ENCODE data around the gene TRPV6. TPM values are rescaled to one million over a fixed set of nuclear protein-coding genes. Genes with fewer than 3 reads are reported as not detected.

Gene TRPV6
- total and polyA plus RNA-seq, 7 donors = 0.19 to 0.60 TPM; not detected in 5

GRCh38 chr7:142905759-142906158, 20.2 kb upstream of the TRPV6 start:
- Histone ChIP-seq H3K36me3 (no peaks in the 10 kb centered on the region), H3K9me3 (no peaks in the 10 kb centered on the region), H3K27ac (no peak overlapping the region), H3K4me1 (no peaks in the 10 kb centered on the region), H3K4me3 (no peak overlapping the region), H3K27me3 (no peaks in the 10 kb centered on the region)
- 86% methylated on average over 2 of the region's 2 CpGs for WGBS, 2 donors
- no peak for DNase-seq
- intact Hi-C loops (cut with DNase I) = no loop called here
- TF ChIP-seq EP300 (IDR thresholded peaks at IDR 0.05) = no peak
- TF ChIP-seq POLR2AphosphoS5 (IDR thresholded peaks at IDR 0.05) = no peak
- no peak for TF ChIP-seq POLR2A (IDR thresholded peaks at IDR 0.05)
- TF ChIP-seq, protein P1, sequence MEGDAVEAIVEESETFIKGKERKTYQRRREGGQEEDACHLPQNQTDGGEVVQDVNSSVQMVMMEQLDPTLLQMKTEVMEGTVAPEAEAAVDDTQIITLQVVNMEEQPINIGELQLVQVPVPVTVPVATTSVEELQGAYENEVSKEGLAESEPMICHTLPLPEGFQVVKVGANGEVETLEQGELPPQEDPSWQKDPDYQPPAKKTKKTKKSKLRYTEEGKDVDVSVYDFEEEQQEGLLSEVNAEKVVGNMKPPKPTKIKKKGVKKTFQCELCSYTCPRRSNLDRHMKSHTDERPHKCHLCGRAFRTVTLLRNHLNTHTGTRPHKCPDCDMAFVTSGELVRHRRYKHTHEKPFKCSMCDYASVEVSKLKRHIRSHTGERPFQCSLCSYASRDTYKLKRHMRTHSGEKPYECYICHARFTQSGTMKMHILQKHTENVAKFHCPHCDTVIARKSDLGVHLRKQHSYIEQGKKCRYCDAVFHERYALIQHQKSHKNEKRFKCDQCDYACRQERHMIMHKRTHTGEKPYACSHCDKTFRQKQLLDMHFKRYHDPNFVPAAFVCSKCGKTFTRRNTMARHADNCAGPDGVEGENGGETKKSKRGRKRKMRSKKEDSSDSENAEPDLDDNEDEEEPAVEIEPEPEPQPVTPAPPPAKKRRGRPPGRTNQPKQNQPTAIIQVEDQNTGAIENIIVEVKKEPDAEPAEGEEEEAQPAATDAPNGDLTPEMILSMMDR (IDR thresholded peaks at IDR 0.05) = no peak

GRCh38 chr7:142904128-142904527, 18.6 kb upstream of the TRPV6 start:
- TF ChIP-seq, protein P1 (IDR thresholded peaks at IDR 0.05) = no peak
- TF ChIP-seq POLR2A (IDR thresholded peaks at IDR 0.05) (no peak), POLR2AphosphoS5 (IDR thresholded peaks at IDR 0.05) (no peak), EP300 (IDR thresholded peaks at IDR 0.05) (no peak)
- intact Hi-C loops (cut with DNase I) = no loop called here
- no peak overlapping the region for H3K27ac ChIP-seq
- no peaks in the 10 kb centered on the region for H3K36me3 ChIP-seq
- H3K27me3 ChIP-seq = no peaks in the 10 kb centered on the region
- no peak for DNase-seq
- H3K9me3 ChIP-seq = no peaks in the 10 kb centered on the region
- H3K4me3 ChIP-seq = no peak overlapping the region
- no peaks in the 10 kb centered on the region for H3K4me1 ChIP-seq

GRCh38 chr7:142901426-142902259, 16.1 kb upstream of the TRPV6 start:
- intact Hi-C loops (cut with DNase I) = no loop called here

DNA sequence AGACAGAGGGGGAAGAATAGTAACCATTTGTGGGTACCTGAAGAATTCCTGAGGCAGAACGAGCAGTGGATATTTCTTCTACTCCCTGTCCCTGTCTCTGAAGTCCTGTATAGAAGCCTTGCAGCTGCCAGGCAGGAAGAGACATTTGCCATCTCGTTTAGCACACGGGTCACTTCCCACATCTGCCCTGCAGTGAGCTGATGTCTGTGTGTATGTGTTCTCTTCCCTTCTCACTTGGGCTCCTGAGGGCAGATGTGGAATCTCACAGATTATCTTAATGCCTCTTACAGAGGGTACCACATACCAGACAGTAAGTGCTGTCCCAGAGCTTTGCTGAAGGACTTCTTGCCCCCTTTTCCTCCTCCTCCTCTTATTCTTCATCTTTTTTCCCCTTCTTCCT, 14.1 kb upstream of the TRPV6 start:
- no peaks in the 10 kb centered on the region for H3K4me1 ChIP-seq
- H3K9me3 ChIP-seq = no peaks in the 10 kb centered on the region
- H3K27me3 ChIP-seq = no peaks in the 10 kb centered on the region
- no peak overlapping the region for H3K27ac ChIP-seq
- WGBS, 2 donors = 37 to 54% methylated on average over 3 of the region's 3 CpGs
- H3K4me3 ChIP-seq = no peak overlapping the region
- DNase-seq = no peak
- intact Hi-C loops (cut with DNase I) = no loop called here
- no peaks in the 10 kb centered on the region for H3K36me3 ChIP-seq
- TF ChIP-seq EP300 (IDR thresholded peaks at IDR 0.05) (no peak), POLR2A (IDR thresholded peaks at IDR 0.05) (no peak), POLR2AphosphoS5 (IDR thresholded peaks at IDR 0.05) (no peak)
- TF ChIP-seq, protein P1 (IDR thresholded peaks at IDR 0.05) = no peak

More at GRCh38 chr7:142901426-142902259, 16.1 kb upstream of the TRPV6 start:
- WGBS, 2 donors = 82 to 86% methylated on average over 15 of the region's 15 CpGs
- DNase-seq = no peak
- TF ChIP-seq POLR2AphosphoS5 (IDR thresholded peaks at IDR 0.05) (no peak), EP300 (IDR thresholded peaks at IDR 0.05) (no peak), POLR2A (IDR thresholded peaks at IDR 0.05) (no peak)
- TF ChIP-seq, protein P1 (IDR thresholded peaks at IDR 0.05) = no peak
- Histone ChIP-seq H3K4me3 (no peak overlapping the region), H3K9me3 (no peaks in the 10 kb centered on the region), H3K36me3 (no peaks in the 10 kb centered on the region), H3K4me1 (no peaks in the 10 kb centered on the region), H3K27ac (no peak overlapping the region), H3K27me3 (no peaks in the 10 kb centered on the region)

All from sigmoid colon (tissue), 7 donors.